GM12874 (cell line): ENCODE results near the gene DMRTC2.
A peak's percentile ranks its signal among the peaks of the same experiment; 100 is the strongest.

Experiments used
- TF ChIP-seq, protein P1 (sequence below): IDR thresholded peaks from 2 replicates; pipeline ENCODE4 v1.5.1; 2011; ENCODE audit warnings: low read depth, mild to moderate bottlenecking, control low read depth, low read length, moderate library complexity; ENCODE audit not compliant: insufficient read depth

Gene DMRTC2

DNA sequence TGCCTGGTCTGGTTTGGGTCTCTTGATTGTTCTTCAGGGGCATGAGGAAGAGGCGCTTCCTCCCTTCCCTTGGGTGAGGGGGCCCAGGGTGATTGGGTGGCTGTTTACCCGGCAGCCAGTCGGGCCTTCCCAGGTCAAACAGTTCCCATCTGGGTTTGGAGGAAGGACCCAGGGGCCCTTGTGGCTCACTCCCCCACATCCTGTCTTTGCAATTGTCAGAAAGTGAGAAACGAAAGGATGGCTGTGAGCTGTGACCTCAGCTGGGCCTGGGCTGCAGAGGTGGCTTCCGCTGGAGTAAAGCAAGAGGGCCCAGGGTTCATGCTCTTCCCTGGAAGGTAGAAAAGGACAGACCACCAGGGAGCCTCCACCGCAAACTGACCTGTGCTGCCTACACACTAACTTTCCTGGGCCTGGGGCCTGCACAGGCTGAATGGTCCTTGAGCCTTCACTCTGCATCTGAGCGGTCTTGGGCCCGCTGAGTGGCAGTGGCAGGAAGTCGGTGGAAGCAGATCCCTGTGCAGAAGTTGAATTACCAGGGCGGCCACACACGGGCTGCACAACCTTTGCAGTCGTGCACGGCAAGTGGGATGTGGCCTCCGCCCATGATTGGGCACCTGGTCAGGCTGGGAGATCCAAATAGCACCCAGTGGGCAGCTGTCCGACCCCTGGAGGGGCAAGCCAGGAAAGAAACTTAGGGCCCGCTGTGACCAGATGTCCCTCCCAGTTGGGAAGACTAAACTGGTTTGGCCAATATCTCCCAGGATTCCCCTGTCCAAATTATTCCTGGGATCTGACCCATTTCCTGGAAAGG is 26.9 kb downstream of the DMRTC2 start:
- TF ChIP-seq, protein P1, sequence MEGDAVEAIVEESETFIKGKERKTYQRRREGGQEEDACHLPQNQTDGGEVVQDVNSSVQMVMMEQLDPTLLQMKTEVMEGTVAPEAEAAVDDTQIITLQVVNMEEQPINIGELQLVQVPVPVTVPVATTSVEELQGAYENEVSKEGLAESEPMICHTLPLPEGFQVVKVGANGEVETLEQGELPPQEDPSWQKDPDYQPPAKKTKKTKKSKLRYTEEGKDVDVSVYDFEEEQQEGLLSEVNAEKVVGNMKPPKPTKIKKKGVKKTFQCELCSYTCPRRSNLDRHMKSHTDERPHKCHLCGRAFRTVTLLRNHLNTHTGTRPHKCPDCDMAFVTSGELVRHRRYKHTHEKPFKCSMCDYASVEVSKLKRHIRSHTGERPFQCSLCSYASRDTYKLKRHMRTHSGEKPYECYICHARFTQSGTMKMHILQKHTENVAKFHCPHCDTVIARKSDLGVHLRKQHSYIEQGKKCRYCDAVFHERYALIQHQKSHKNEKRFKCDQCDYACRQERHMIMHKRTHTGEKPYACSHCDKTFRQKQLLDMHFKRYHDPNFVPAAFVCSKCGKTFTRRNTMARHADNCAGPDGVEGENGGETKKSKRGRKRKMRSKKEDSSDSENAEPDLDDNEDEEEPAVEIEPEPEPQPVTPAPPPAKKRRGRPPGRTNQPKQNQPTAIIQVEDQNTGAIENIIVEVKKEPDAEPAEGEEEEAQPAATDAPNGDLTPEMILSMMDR: no peak

DNA sequence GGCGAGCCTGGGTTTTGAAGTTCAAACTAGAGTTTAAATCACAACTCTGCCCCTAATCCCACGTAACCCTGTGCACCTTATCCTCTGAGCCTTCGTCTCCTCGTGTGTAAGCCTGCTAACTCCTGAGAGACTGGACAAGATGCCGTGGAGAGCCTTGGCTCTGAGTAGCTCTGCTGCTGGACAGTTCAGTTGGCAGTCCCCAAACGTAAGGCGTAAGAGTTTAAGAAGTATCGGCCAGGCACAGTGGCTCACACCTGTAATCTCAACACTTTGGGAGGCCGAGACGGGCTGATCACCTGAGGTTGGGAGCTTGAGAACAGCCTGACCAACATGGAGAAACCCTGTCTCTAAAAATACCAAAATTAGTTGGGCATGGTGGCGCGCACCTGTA is 27.5 kb downstream of the DMRTC2 start:
- TF ChIP-seq, protein P1: no peak

DNA sequence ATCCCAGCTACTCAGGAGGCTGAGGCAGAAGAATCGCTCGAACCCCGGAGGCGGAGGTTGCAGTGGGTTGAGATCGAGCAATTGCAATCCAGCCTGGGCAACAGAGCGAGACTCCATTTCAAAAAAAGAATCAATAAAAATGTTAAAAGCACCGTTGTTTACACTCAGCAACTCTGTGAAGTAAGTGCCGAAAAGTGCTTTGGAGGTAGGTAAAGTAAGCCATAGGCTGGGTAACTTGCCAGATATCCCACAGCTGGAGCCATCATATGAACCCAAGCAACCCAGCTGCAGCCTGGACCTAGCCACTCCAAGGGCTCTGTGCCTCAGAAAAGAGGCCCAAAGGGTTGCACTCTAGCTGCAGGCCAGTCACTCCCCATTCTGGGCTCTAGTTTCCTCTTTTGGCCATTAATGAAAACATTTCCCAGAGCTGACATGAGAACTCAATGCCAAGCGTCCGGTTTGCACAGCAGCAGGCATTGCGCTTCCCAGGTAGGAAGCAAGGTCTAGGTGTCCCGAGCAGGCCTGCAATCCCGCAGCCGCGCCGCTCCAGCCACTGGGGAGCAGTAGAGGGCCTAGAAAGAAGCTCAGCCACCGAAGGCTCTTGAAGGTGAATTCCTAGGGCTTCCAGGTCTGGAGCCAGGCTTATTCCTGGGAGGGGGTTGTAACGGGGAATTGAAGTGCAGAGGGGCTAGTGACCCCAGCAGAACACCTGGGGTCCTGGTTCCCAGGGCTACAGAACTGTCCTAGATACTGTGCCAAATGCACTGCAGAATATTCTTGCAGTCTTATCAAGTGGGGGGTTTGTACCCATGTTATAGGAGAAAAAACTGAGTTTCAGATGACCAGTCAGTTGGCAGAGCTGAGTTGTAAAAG is 28.2 kb downstream of the DMRTC2 start:
- TF ChIP-seq, protein P1: peak; percentile 82

DNA sequence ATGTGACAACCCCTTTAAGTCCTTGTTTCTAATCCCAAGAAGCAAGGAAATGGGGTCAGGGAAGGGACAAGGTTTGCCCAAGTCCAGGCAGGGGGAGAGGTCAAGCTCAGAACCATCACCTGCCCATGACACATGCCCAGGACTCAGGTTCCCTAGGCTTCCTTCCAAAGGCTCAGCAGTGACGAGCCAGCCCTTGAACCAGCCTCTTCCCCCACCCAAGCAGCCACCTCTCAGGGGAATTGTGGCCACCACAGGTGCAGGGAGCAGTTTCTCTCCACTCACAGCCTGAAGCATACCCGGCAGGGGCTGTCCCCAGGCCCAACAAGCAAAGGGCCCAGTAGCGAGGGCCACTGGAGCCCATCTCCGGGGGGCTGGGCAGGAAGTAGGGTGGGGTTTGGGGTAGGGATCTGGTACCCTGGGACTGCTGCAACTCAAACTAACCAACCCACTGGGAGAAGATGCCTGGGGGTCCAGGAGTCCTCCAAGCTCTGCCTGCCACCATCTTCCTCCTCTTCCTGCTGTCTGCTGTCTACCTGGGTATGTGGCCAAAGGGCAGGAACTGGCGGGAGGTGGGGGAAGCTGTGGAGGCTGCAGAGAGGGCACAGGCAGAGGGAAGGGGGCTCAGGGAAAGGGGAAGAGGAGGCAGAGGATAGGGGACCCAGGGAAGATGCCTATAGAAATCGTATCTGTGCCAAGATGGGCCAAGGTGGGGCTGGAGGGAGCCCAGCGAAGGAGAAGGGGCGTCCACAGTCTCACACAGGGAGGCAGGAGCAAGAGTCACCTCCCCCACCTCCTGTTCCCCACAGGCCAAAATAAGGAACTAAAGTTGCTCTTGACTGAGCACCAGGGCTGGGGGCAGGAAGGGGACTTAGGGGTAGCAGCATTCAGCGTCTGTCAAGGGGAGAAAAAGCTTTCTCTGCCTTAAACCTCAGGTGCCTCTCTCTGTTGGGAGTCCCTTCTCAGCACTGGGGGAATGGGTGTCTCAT is 32.3 kb downstream of the DMRTC2 start, which contains the start of gene CD79A:
TSS of gene CD79A (plus strand) at position 433 of the 986 bp plus-strand sequence. CDS start at position 459, 26 bp downstream.
- TF ChIP-seq, protein P1: no peak

DNA sequence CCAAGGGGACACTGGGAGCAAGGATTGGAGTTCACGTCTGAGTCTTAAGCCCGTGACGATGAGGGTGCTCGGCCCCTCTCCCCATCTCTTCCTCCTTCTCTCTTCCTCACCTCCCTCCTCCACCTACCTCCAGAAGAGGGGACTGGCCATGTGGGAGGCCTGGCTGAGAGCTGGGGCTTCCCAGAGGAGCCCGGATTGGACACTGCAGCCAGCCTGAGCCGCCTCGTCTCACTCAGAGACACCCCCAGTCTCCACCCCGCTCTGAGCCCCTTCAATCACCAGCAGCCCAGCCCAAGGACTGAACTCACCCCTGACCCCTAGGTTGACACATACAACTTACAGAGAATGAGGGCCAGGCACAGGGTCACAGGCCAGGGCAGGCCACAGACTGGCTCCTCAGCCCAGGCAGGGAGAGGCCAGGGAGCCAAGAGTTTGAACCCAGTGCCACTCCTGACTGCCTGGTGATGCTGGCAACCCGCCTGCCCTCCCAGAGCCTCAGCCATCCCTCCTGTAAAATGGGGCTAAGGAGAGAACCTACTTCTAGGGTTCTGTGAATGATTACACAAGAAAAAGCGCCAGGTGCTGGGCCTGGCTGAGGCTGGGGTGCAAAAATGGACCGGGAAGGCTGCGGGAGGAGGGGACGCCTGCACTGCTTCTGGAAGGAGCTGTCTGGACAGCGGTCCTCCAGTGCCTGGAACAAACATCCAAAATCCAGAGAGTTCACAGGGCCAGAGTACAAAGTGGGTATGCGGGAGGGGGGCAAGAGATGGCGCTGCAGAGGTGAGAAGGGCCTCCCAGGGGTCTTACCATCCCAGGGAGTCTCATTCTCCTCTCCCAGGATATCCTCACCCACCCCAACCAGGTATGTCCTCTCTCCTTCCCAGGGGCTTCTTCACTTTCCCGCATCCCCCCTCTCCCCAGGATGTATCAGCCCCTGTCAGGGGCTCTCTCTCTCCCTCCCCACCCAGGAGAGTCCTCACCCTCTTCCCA is 33.4 kb downstream of the DMRTC2 start:
- TF ChIP-seq, protein P1: 0 out of 2 replicates have a peak, but pooled peaks have one; percentile 7

DNA sequence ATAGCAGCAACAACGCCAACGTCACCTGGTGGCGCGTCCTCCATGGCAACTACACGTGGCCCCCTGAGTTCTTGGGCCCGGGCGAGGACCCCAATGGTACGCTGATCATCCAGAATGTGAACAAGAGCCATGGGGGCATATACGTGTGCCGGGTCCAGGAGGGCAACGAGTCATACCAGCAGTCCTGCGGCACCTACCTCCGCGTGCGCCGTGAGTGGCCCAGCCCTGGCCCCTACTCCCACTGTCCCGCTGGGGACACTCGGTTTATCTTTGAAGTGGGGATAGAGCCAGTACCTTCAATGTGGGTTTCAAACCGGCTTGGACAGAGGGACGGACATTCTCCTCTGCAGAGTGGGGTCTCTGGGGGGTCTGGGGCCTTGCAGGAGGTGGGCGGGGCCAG is 34.2 kb downstream of the DMRTC2 start:
- TF ChIP-seq, protein P1: no peak
